Stimulated activated CD4-positive, alpha-beta T cell treated with anti-CD3 and anti-CD28 coated beads, TNF-alpha, amount 100 ng/mL, for 48 hours (primary cell): ENCODE data around the gene FAM163B.
A peak's percentile ranks its signal among the peaks of the same experiment; 100 is the strongest.

Source experiments
- DNase-seq, 3 donors: peaks; one replicate each; pipeline ENCODE4 v3.0.0-alpha.2; 2020; ENCODE audit warnings: low read depth in 3 of 3

FAM163B gene

GRCh38 chr9:133547116-133547515, 62.1 kb downstream of the FAM163B start:
- DNase-seq, result no peak

DNA sequence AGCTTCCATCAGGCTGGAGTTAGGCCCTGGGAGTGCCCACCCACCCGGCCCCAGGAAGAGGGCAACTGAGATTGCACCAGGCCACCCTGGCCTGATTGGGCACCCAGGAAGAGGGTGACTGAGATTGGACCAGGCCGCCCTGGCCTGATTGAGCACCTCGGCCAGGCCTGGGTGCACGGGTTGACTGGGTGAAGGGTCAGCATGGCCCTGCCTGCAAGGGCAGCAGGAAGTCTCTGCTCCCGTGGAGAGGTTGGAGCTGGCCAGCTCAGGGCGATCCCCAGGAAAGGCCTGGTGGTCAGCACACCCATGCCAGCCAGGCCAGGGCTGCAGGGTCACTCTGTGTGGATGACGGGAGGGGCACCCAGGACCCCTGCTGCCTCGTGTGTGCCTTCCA, 62.9 kb downstream of the FAM163B start:
- no peak for DNase-seq

GRCh38 chr9:133545494-133546286, 63.5 kb downstream of the FAM163B start:
- no peak for DNase-seq

GRCh38 chr9:133543772-133544467, 65.3 kb downstream of the FAM163B start:
- DNase-seq, result no peak

- DNase-seq, result no peak
Observed at GRCh38 chr9:133542002-133542401, 67.2 kb downstream of the FAM163B start.

- DNase-seq, result no peak
Observed at GRCh38 chr9:133540698-133541025, 68.5 kb downstream of the FAM163B start.

- no peak for DNase-seq
Observed at GRCh38 chr9:133539991-133540697, 69.0 kb downstream of the FAM163B start.

DNA sequence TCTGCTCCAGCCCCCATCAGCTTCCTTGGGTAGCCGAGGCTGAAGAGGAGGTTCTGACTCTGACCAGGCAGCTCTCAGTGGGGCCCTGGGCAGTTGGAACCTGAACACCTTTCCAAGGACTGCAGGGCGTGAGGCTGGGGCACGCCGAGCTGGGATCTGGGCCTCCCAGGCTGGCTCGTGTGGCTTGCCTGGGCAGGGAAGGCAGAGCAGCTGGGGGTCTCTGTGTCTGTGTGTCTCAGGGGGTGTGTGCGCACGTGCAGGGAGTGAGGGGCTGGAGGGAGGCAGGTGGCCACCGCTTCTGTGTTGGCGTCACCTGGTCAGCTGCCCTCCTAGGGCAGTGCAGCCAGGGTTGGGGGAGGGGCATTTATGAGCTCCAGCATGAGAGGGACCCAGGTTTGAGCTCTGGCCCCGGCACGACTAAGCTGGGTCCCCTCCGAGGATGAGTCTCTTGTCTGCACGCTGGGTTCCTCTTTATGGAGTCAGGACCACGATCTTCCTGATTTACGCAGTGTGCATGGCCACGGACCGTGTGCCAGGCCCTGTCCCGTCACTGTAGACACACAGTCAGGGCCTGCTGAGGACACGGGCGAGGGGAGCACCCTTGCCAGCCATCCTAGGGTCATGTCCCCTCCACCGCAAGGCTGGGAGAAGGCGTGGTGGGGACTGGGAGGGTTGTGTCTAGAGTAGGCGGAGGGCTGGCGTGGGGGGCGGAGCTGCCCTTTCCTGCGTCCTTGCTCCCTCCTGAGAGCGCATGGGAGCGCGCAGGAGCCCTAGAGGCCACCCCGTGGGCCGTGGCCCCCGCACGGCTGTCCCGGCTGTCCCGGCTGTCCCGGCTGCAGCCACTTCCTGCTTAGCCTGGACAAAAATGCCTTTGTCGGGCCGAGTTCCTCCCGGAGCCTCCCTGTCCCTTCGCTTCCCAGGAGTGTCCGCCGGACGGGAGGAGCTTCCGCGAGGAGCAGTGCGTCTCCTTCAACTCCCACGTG, 70.0 kb downstream of the FAM163B start:
- DNase-seq, result no peak

DNA sequence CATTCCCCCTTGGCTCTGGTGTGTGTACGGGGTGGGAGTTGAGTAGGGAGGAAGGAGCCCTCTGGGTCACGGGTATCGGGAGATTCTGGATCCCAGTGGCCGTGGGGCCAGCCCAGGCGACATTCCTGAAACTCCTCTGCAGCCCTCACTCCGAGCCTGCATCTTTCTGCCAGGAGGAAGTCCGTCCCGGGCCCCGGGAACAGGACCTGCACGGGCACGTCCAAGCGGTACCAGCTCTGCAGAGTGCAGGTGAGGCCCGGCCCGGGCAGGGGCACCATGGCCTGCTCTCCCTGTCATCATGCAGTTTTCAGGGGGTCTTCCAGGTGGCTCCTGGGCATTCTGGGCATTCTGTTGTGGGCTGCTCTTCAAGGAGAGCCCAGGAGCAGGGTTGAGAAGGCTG, 71.0 kb downstream of the FAM163B start:
- no peak for DNase-seq

DNA sequence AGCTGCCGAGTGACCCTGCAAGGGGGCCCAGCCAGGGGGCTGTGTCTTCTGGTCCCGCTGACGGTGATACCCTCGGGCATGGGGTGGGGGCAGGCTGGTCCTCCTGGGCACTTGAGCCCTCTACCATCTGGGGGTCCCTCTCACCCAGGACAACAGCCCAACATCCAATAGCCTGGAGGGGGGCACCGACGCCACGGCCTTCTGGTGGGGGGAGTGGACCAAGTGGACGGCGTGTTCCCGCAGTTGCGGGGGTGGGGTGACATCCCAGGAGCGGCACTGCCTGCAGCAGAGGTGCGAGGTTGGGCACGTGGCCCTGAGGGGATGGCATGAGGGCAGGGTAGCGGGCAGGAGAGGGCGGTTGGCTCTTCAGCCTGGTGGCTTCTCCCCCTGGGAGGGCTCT, 71.9 kb downstream of the FAM163B start:
- DNase-seq, result no peak

GRCh38 chr9:133536536-133536935, 72.7 kb downstream of the FAM163B start:
- DNase-seq, result no peak

DNA sequence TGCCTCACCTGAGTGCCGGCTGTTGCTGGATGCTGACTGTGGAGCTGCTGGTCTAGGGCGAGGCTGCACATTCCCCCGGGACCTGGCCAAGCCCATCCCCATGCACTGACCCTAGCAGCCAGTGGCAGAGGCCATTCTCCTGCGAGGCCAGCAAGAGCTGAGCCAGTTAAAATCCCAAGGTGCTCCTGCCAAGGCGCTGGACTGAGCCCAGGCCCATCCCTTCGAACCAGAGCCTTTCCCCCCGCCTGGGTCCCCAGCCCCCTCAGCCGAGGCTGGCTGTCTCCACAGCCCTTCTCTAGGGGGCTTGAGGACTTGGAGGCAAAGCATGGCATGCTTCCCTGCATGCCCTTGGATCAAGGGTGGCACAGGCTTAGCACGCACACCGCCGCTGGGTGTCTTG, 73.1 kb downstream of the FAM163B start:
- no peak for DNase-seq

GRCh38 chr9:133535306-133535877, 73.8 kb downstream of the FAM163B start:
- DNase-seq, result no peak

DNA sequence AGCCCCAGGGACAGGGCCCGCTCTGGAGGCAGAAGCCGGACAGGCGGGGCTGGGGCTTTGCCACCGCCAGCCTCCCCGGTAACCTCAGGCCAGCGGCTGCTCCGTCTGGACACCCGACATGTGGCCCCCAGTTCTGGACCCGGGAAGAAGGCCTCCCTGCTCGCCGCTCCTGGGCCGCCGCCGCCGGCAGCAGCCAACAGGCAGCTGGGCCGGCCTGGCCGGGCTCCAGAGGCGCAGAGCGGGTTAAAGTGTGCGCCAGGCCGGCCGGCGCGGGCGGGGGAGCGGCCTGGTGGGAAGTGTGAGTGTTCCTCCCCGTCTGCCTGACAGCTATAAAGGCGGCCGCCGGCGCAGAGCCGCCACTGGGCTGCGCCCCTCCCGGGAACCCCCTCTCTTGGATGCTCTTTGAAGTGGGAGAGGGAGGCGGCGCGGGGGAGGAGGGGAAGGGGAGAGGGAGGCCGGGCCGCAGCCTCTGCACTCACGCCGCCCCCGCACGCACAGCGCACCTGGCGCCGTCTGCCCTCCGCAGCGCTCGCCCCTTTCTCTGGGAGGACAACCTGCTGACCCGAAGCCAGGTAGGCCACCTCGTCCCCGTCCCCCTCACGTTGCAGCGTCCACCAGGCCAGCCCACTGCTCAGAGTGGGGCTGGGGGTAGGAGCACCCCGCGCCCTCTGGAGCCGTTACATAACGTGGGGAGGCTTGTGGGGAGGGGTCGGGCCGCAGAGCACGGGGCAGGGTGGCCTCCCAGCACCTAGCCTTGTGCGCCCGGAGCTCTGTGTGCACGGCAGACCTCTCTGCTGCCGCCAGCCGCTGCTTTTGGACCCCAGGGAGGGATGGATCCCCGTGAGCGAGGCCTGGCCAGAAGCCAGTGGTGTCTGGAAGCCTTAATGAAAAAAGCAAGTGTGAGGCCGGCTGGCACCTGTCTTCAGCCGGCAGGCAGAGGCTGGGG, 74.6 kb downstream of the FAM163B start, which contains the start of gene ADAMTSL2:
ADAMTSL2 (plus strand) TSS at position 359 of the 946 bp plus-strand sequence. CDS start 2,009 bp downstream, outside the sequence.
- peak in 1 of 3 donors; percentile 16 for DNase-seq

DNA sequence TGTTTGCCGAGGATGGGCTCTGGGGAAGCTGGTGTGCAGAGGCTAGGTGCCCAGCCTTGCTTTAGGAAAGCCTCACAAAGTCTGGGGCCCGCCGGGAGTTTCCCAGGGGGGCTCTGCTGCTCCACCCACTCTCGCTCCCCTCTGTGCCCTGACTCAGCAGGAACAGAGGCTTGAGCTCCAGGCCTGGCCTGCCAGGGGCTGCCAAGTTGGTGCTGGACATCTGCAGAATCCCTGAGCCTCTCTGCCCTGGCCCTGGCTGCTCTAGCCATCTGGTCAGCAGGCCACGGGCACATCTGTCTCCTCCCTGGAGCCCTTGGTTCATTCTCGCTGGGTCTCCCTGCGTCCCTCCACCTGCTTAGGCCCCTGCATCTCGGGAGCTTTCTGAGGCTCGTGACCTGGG, 75.3 kb downstream of the FAM163B start:
- DNase-seq, result no peak

- peak; percentile 67 to 70 (median 68) for DNase-seq
Observed at GRCh38 chr9:133532937-133533668, 76.1 kb downstream of the FAM163B start.

GRCh38 chr9:133531293-133531692, 77.9 kb downstream of the FAM163B start:
- DNase-seq, result no peak

DNA sequence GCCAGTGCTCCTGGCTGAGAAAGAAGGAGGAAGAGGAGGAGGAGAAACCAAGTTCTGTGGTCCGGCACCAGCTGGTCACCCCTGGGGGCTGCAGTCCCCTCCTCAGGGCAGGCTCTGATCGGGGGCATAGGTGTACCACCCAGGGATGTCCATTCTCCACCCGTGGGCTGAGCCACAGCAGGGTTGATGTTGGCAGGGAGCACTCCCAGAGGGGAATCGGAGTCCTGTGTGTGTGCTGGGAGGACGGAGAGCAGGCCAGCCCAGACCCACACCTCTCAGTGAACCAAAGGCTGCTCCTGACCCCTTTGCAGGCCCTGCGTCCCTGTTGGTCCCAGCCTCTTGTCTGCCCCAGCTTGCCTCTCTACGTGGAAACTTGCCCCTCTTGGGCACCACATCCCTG, 79.3 kb downstream of the FAM163B start:
- DNase-seq, result no peak

GRCh38 chr9:133529457-133529856, 79.7 kb downstream of the FAM163B start:
- no peak for DNase-seq
